HEK293T (cell line): ENCODE data around the gene TP53RK.

Experiments used
- CTCF ChIA-PET: fragments of 350-600 bp; formaldehyde crosslinking; extraction: SDS; loops from one replicate; lab custom pipeline; 2021; ENCODE audit warnings: antibody characterized with exemption, inconsistent platforms; lab: Yijun Ruan, JAX
- POLR2A ChIA-PET: fragments of 350-600 bp; formaldehyde crosslinking; extraction: SDS; loops from one replicate; lab custom pipeline; 2020; ENCODE audit warnings: antibody characterized with exemption, inconsistent platforms; lab: Yijun Ruan, JAX
- DNase-seq: peaks from one replicate; pipeline ENCODE4 v3.0.0; 2012; ENCODE audit warnings: mixed read lengths; ENCODE audit errors: extremely low spot score
- ARNT ChIP-seq: fragments of 450-650 bp; IDR thresholded peaks from 2 replicates; pipeline ENCODE4 v1.6.1; 2017; ENCODE audit warnings: mild to moderate bottlenecking
- BHLHE40 ChIP-seq: fragments of 450-650 bp; IDR thresholded peaks from 2 replicates; pipeline ENCODE4 v1.6.1; 2016; ENCODE audit warnings: mild to moderate bottlenecking, moderate library complexity, borderline replicate concordance
- CTBP1 ChIP-seq: fragments of 450-650 bp; IDR thresholded peaks from 2 replicates; pipeline ENCODE4 v1.6.1; 2016; ENCODE audit warnings: borderline replicate concordance
- ELF4 ChIP-seq: fragments of 450-650 bp; IDR thresholded peaks from 2 replicates; pipeline ENCODE4 v1.6.1; 2017; ENCODE audit warnings: antibody characterized with exemption
- FOXA1 ChIP-seq: fragments of 450-650 bp; IDR thresholded peaks from 2 replicates; pipeline ENCODE4 v1.6.1; 2016; ENCODE audit warnings: mild to moderate bottlenecking
- FOXK2 ChIP-seq: fragments of 450-650 bp; IDR thresholded peaks from 2 replicates; pipeline ENCODE4 v1.6.1; 2016; ENCODE audit warnings: mild to moderate bottlenecking
- FOXM1 ChIP-seq: fragments of 450-650 bp; IDR thresholded peaks from 2 replicates; pipeline ENCODE4 v1.6.1; 2017; ENCODE audit warnings: mild to moderate bottlenecking, borderline replicate concordance
- HDGF ChIP-seq: fragments of 450-650 bp; IDR thresholded peaks from 2 replicates; pipeline ENCODE4 v1.6.1; 2017; ENCODE audit warnings: antibody characterized with exemption, borderline replicate concordance
- L3MBTL2 ChIP-seq: fragments of 450-650 bp; conservative IDR thresholded peaks from 2 replicates; pipeline ENCODE4 v1.6.1; 2016; ENCODE audit warnings: mild to moderate bottlenecking
- LEF1 ChIP-seq: fragments of 450-650 bp; IDR thresholded peaks from 2 replicates; pipeline ENCODE4 v1.6.1; 2017; ENCODE audit warnings: mild to moderate bottlenecking, borderline replicate concordance
- NFRKB ChIP-seq: fragments of 450-650 bp; IDR thresholded peaks from 2 replicates; pipeline ENCODE4 v1.6.1; 2016; ENCODE audit warnings: mild to moderate bottlenecking, moderate library complexity
- PKNOX1 ChIP-seq: fragments of 450-650 bp; IDR thresholded peaks from 2 replicates; pipeline ENCODE4 v1.6.1; 2016
- SP1 ChIP-seq: fragments of 450-650 bp; IDR thresholded peaks from 2 replicates; pipeline ENCODE4 v1.6.1; 2017
- SUZ12 ChIP-seq: fragments of 450-650 bp; IDR thresholded peaks from 2 replicates; pipeline ENCODE4 v1.6.1; 2016; ENCODE audit warnings: mild to moderate bottlenecking
- TARDBP ChIP-seq: fragments of 450-650 bp; IDR thresholded peaks from 2 replicates; pipeline ENCODE4 v1.6.1; 2016
- ZNF384 ChIP-seq: fragments of 450-650 bp; IDR thresholded peaks from 2 replicates; pipeline ENCODE4 v1.6.1; 2016

Gene TP53RK

DNA sequence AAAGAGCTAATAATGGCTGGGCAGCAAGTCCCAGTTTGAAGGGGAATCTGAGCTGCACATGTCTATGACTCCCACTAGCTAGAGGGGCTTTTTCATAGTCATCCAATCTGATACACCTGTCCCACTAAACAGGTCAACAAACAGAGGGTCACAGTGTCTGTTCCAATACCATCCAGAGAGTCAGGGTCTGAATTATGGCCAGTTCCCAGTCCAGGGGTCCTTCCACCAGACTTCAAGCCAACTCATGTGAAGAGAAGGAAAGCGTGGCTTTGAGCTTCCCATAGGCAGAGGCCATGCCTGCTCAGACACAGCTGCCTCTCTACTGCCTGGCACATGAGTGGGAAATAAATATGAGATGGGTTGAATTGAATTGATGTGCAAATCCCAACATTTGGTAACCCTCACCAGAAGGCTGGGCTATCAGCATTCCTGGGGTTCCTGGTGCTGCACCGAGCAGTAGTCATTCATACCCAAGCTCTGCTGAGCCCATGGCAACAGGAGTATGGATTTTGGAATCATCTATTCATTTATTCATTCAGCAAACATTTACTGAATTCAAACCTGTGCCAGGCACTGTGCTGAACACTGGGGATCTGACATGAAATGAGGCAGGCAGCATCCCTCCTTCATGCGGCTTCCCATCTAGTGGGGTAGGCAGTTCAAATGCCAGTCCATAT is 17.2 kb downstream of the TP53RK start:
- POLR2A ChIA-PET = no interaction called here
- CTCF ChIA-PET = no interaction called here
- TF ChIP-seq FOXK2 (no peak), NFRKB (no peak), SP1 (no peak), LEF1 (no peak), FOXA1 (no peak), L3MBTL2 (no peak), ZNF384 (no peak), HDGF (no peak), ELF4 (no peak), ARNT (no peak), FOXM1 (no peak), SUZ12 (no peak)
- DNase-seq = no peak

- ChIA-PET POLR2A (no interaction called here), CTCF (no interaction called here)
- TF ChIP-seq ELF4 (no peak), FOXM1 (no peak), SP1 (no peak), ZNF384 (no peak), TARDBP (no peak), CTBP1 (no peak), NFRKB (no peak), BHLHE40 (no peak), FOXK2 (no peak), PKNOX1 (no peak), ARNT (no peak), HDGF (no peak), FOXA1 (no peak), LEF1 (no peak), SUZ12 (no peak), L3MBTL2 (no peak)
- no peak for DNase-seq
These were observed 18.4 kb downstream of the TP53RK start for GRCh38 chr20:46670585-46671584.

- no peak for TF ChIP-seq SUZ12
- no peak for TF ChIP-seq ELF4
- TF ChIP-seq ARNT = no peak
- TF ChIP-seq FOXK2 = no peak
- TF ChIP-seq FOXA1 = no peak
- TF ChIP-seq TARDBP = no peak
- no peak for TF ChIP-seq BHLHE40
- TF ChIP-seq LEF1 = no peak
- no peak for TF ChIP-seq FOXM1
- TF ChIP-seq NFRKB = no peak
- TF ChIP-seq ZNF384 = no peak
- ChIA-PET POLR2A (no interaction called here), CTCF (no interaction called here)
- no peak for DNase-seq
These were observed 19.0 kb downstream of the TP53RK start for GRCh38 chr20:46670228-46670584.

DNA sequence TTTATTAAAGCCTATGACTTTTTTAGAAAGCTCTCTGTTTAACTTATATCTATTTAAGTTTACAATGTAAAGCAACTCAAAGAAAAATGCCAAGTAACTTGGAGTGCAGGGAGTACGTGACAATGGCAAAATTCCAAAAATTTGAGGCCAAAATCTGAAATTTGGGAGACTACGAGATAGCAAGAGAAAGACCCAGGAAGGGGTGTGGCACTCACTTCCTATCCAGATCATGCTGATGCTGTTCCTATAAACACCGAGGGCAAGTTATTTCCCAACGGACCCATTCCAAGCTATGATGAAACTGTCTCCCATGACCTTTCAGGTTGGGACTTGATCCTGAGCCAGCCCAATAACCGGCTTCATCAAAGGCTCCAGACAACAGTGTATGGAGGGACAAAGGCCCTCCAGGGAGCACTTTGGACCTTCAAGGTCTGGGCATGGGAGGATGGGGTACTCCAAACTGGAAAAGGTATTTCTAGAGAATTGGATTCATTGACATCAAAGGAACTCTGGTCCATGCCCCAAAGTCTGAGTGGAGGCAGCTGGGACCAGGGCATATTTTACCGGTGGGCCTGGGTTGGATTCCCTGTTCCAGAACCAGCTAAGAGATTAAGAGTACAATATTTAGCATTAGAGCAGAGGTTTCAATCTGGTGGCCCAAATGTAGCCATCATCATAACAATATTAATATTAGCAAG is 22.3 kb downstream of the TP53RK start:
- ChIA-PET CTCF (no interaction called here), POLR2A (no interaction called here)
- TF ChIP-seq SP1 (no peak), FOXM1 (no peak), ZNF384 (no peak), L3MBTL2 (no peak), ELF4 (no peak), SUZ12 (no peak), TARDBP (no peak), FOXK2 (no peak), NFRKB (no peak), PKNOX1 (no peak), BHLHE40 (no peak), LEF1 (no peak), ARNT (no peak)
- no peak for DNase-seq

- DNase-seq = no peak
- POLR2A ChIA-PET = no interaction called here
- no peak for TF ChIP-seq ZNF384
- no peak for TF ChIP-seq SP1
- TF ChIP-seq PKNOX1 = no peak
- no peak for TF ChIP-seq BHLHE40
- no peak for TF ChIP-seq FOXA1
- no peak for TF ChIP-seq FOXK2
- no peak for TF ChIP-seq SUZ12
- TF ChIP-seq ARNT = no peak
- no peak for TF ChIP-seq CTBP1
- TF ChIP-seq NFRKB = no peak
- no peak for TF ChIP-seq LEF1
- TF ChIP-seq L3MBTL2 = no peak
- no peak for TF ChIP-seq HDGF
- no peak for TF ChIP-seq FOXM1
- no peak for TF ChIP-seq ELF4
- TF ChIP-seq TARDBP = no peak
- CTCF ChIA-PET = no interaction called here
These were observed 22.9 kb downstream of the TP53RK start for GRCh38 chr20:46666306-46666705.
